ENCODE data around the gene LIPG.

DNA sequence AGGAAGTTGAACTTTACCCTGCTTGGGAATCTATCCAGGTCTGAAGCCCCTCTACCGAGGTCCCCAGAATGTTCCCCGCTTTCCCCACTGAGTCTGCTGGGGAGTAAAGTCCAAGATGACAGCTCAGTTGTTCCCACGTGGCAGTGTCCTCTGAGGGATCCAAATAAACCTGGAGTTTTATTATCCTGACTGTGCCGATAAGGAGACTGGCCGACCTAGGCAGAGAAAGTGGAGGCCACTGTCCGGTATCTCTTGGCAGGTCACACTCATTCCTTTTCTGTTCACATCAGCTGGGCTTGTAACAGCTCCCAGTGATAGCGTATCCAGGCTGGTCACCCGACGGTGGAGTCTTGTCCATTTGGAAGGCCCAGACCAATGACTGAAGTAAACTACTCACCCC is 47.3 kb upstream of the LIPG start:
- no peak for TF ChIP-seq POLR2A (IDR thresholded peaks at IDR 0.05; ENCODE audit: low read depth)
- no peak for TF ChIP-seq POLR2AphosphoS5 (IDR thresholded peaks at IDR 0.05)
- TF ChIP-seq, protein P1, sequence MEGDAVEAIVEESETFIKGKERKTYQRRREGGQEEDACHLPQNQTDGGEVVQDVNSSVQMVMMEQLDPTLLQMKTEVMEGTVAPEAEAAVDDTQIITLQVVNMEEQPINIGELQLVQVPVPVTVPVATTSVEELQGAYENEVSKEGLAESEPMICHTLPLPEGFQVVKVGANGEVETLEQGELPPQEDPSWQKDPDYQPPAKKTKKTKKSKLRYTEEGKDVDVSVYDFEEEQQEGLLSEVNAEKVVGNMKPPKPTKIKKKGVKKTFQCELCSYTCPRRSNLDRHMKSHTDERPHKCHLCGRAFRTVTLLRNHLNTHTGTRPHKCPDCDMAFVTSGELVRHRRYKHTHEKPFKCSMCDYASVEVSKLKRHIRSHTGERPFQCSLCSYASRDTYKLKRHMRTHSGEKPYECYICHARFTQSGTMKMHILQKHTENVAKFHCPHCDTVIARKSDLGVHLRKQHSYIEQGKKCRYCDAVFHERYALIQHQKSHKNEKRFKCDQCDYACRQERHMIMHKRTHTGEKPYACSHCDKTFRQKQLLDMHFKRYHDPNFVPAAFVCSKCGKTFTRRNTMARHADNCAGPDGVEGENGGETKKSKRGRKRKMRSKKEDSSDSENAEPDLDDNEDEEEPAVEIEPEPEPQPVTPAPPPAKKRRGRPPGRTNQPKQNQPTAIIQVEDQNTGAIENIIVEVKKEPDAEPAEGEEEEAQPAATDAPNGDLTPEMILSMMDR (IDR thresholded peaks at IDR 0.05): no peak
- no peak for TF ChIP-seq EP300 (IDR thresholded peaks at IDR 0.05)

All from esophagus muscularis mucosa (tissue), 4 donors.